Measurements from ENCODE around the gene PBX2. TPM values are rescaled to one million over a fixed set of nuclear protein-coding genes. Genes with fewer than 3 reads are reported as not detected.

PBX2 gene
- total and polyA plus RNA-seq, 2 experiments from 2014 or later = 7.2 to 111 TPM

GRCh38 chr6:32203426-32204267, 13.6 kb upstream of the PBX2 start (continued):
- TF ChIP-seq, protein P1, sequence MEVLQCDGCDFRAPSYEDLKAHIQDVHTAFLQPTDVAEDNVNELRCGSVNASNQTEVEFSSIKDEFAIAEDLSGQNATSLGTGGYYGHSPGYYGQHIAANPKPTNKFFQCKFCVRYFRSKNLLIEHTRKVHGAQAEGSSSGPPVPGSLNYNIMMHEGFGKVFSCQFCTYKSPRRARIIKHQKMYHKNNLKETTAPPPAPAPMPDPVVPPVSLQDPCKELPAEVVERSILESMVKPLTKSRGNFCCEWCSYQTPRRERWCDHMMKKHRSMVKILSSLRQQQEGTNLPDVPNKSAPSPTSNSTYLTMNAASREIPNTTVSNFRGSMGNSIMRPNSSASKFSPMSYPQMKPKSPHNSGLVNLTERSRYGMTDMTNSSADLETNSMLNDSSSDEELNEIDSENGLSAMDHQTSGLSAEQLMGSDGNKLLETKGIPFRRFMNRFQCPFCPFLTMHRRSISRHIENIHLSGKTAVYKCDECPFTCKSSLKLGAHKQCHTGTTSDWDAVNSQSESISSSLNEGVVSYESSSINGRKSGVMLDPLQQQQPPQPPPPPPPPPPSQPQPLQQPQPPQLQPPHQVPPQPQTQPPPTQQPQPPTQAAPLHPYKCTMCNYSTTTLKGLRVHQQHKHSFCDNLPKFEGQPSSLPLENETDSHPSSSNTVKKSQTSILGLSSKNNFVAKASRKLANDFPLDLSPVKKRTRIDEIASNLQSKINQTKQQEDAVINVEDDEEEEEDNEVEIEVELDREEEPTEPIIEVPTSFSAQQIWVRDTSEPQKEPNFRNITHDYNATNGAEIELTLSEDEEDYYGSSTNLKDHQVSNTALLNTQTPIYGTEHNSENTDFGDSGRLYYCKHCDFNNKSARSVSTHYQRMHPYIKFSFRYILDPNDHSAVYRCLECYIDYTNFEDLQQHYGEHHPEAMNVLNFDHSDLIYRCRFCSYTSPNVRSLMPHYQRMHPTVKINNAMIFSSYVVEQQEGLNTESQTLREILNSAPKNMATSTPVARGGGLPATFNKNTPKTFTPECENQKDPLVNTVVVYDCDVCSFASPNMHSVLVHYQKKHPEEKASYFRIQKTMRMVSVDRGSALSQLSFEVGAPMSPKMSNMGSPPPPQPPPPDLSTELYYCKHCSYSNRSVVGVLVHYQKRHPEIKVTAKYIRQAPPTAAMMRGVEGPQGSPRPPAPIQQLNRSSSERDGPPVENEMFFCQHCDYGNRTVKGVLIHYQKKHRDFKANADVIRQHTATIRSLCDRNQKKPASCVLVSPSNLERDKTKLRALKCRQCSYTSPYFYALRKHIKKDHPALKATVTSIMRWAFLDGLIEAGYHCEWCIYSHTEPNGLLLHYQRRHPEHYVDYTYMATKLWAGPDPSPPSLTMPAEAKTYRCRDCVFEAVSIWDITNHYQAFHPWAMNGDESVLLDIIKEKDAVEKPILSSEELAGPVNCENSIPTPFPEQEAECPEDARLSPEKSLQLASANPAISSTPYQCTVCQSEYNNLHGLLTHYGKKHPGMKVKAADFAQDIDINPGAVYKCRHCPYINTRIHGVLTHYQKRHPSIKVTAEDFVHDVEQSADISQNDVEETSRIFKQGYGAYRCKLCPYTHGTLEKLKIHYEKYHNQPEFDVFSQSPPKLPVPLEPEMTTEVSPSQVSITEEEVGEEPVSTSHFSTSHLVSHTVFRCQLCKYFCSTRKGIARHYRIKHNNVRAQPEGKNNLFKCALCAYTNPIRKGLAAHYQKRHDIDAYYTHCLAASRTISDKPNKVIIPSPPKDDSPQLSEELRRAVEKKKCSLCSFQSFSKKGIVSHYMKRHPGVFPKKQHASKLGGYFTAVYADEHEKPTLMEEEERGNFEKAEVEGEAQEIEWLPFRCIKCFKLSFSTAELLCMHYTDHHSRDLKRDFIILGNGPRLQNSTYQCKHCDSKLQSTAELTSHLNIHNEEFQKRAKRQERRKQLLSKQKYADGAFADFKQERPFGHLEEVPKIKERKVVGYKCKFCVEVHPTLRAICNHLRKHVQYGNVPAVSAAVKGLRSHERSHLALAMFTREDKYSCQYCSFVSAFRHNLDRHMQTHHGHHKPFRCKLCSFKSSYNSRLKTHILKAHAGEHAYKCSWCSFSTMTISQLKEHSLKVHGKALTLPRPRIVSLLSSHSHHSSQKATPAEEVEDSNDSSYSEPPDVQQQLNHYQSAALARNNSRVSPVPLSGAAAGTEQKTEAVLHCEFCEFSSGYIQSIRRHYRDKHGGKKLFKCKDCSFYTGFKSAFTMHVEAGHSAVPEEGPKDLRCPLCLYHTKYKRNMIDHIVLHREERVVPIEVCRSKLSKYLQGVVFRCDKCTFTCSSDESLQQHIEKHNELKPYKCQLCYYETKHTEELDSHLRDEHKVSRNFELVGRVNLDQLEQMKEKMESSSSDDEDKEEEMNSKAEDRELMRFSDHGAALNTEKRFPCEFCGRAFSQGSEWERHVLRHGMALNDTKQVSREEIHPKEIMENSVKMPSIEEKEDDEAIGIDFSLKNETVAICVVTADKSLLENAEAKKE (CRISPR knock-in tag; IDR thresholded peaks at IDR 0.05) = no peak
- TF ChIP-seq CREB1 (CRISPR knock-in tag; IDR thresholded peaks at IDR 0.05; ENCODE audit: low read depth) = no peak

DNA sequence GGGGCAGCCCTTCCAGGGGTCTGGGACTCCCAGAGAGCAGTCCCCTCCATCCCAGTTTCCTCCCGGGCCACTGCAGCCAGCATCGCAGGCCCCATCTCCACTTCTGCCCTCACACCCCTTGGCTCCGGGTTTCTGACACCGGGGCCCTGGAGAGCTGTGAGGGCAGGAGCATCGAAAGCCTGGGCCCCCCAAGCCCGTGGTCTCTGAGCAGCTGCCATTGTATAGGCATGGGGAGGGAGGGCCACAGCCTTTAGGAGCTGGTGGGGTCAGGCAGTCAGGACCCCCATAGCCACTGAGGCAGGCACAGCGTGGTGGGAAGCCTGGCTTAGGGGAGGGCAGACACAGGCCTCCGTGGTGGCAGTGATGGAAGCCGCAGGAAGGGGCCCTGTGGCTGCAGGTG, 12.2 kb upstream of the PBX2 start:
- Histone ChIP-seq H3K4me1 (ENCODE audit: insufficient read depth) (peaks cover 6% of the 10 kb centered on the region; the same call in 1 of the 2 replicates), H3K36me3 (ENCODE audit: insufficient read depth) (no peaks in the 10 kb centered on the region), H4K20me1 (replicated peaks; ENCODE audit: insufficient read depth) (no peaks in the 10 kb centered on the region), H3K9me2 (ENCODE audit: insufficient read depth) (no peaks in the 10 kb centered on the region), H3F3A (replicated peaks; ENCODE audit: low read depth) (peaks cover 4% of the 10 kb centered on the region; the same call in 1 of the 2 replicates), H2AFZ (no peak overlapping the region), H3K79me2 (replicated peaks; ENCODE audit: insufficient read depth) (no peaks in the 10 kb centered on the region), H3K27ac (ENCODE audit: low read depth) (no peak overlapping the region), H3K4me2 (no peak overlapping the region), H3K27me3 (ENCODE audit: insufficient read depth) (no peaks in the 10 kb centered on the region), H3K4me3 (no peak overlapping the region)
- peaks cover 3% of the 10 kb centered on the region; the same call in 2 of the 3 replicates for H3K9me3 Mint-ChIP-seq
- no peaks in the 10 kb centered on the region for H3K27me3 Mint-ChIP-seq (ENCODE audit: insufficient read depth, low read depth, poor library complexity)
- no peaks in the 10 kb centered on the region for H3K36me3 Mint-ChIP-seq (ENCODE audit: low read depth)
- H3K4me3 Mint-ChIP-seq = no peak overlapping the region
- DNase-seq (ENCODE audit: low spot score) = no peak
- H3K27ac Mint-ChIP-seq = no peak overlapping the region
- H3K4me1 Mint-ChIP-seq = peaks cover 3% of the 10 kb centered on the region; the same call in 2 of the 3 replicates
- no peak for ATAC-seq
- TF ChIP-seq, protein P2, sequence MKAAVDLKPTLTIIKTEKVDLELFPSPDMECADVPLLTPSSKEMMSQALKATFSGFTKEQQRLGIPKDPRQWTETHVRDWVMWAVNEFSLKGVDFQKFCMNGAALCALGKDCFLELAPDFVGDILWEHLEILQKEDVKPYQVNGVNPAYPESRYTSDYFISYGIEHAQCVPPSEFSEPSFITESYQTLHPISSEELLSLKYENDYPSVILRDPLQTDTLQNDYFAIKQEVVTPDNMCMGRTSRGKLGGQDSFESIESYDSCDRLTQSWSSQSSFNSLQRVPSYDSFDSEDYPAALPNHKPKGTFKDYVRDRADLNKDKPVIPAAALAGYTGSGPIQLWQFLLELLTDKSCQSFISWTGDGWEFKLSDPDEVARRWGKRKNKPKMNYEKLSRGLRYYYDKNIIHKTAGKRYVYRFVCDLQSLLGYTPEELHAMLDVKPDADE (IDR thresholded peaks at IDR 0.05) = no peak
- TF ChIP-seq JUNB (IDR thresholded peaks at IDR 0.05; ENCODE audit: unreplicated experiment) (no peak), NANOG (IDR thresholded peaks at IDR 0.05; ENCODE audit: borderline replicate concordance) (no peak), EZH2phosphoT487 (IDR thresholded peaks at IDR 0.05; ENCODE audit: unreplicated experiment) (no peak), POLR2AphosphoS5 (IDR thresholded peaks at IDR 0.05; ENCODE audit: low read depth) (no peak), EZH2 (IDR thresholded peaks at IDR 0.05; ENCODE audit: low read depth, unreplicated experiment) (no peak), STAT1 (IDR thresholded peaks at IDR 0.05; ENCODE audit: unreplicated experiment) (no peak), ZNF331 (CRISPR knock-in tag; IDR thresholded peaks at IDR 0.05; ENCODE audit: low read depth) (no peak), REST (IDR thresholded peaks at IDR 0.05; ENCODE audit: unreplicated experiment) (no peak), CREB1 (CRISPR knock-in tag; IDR thresholded peaks at IDR 0.05; ENCODE audit: low read depth) (no peak)
- TF ChIP-seq, protein P3, sequence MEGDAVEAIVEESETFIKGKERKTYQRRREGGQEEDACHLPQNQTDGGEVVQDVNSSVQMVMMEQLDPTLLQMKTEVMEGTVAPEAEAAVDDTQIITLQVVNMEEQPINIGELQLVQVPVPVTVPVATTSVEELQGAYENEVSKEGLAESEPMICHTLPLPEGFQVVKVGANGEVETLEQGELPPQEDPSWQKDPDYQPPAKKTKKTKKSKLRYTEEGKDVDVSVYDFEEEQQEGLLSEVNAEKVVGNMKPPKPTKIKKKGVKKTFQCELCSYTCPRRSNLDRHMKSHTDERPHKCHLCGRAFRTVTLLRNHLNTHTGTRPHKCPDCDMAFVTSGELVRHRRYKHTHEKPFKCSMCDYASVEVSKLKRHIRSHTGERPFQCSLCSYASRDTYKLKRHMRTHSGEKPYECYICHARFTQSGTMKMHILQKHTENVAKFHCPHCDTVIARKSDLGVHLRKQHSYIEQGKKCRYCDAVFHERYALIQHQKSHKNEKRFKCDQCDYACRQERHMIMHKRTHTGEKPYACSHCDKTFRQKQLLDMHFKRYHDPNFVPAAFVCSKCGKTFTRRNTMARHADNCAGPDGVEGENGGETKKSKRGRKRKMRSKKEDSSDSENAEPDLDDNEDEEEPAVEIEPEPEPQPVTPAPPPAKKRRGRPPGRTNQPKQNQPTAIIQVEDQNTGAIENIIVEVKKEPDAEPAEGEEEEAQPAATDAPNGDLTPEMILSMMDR (conservative IDR thresholded peaks at IDR 0.05; ENCODE audit: low read depth in 2 of 2) = no peak
